Calu3 (cell line): ENCODE results near the gene THSD7B. TPM values are rescaled to one million over a fixed set of nuclear protein-coding genes. Genes with fewer than 3 reads are reported as not detected.
A peak's percentile ranks its signal among the peaks of the same experiment; 100 is the strongest.

Source experiments
- BruUV-seq: library from RNA; stranded (reverse); fragments of 400-500 nt; replicated peaks from 2 replicates; lab custom pipeline; 2021; lab: Mats Ljungman, UMichigan
- CTCF ChIA-PET: fragments of 300-600 bp; sonication (Branson Sonifier 250); formaldehyde crosslinking; loops from one replicate; lab custom pipeline; 2022; ENCODE audit warnings: antibody characterized with exemption; lab: Charles Lee
- DNase-seq: peaks from one replicate; pipeline ENCODE4 v3.0.0; 2022
- H3K27ac Mint-ChIP-seq: one replicate; pipeline ENCODE4 v1.8.0; 2022; ENCODE audit warnings: mixed read lengths; ENCODE audit not compliant: unreplicated experiment
- H3K27me3 Mint-ChIP-seq: one replicate; pipeline ENCODE4 v1.8.0; 2022; ENCODE audit warnings: mixed read lengths; ENCODE audit not compliant: unreplicated experiment
- H3K36me3 Mint-ChIP-seq: one replicate; pipeline ENCODE4 v1.8.0; 2022; ENCODE audit warnings: mild to moderate bottlenecking, moderate library complexity, mixed read lengths; ENCODE audit not compliant: insufficient read depth, unreplicated experiment
- H3K4me1 Mint-ChIP-seq: one replicate; pipeline ENCODE4 v1.8.0; 2022; ENCODE audit warnings: mild to moderate bottlenecking, low read depth, mixed read lengths; ENCODE audit not compliant: unreplicated experiment
- H3K4me3 Mint-ChIP-seq: one replicate; pipeline ENCODE4 v1.8.0; 2022; ENCODE audit warnings: mild to moderate bottlenecking, low read depth, moderate library complexity, mixed read lengths; ENCODE audit not compliant: unreplicated experiment
- H3K9me3 Mint-ChIP-seq: one replicate; pipeline ENCODE4 v1.8.0; 2022; ENCODE audit warnings: low read depth, mixed read lengths; ENCODE audit not compliant: unreplicated experiment
- intact Hi-C: fragments of 100-400 bp; cut with micrococcal nuclease; formaldehyde crosslinking; loops from one replicate; pipeline ENCODE4 v1.10.0; 2022; ENCODE audit not compliant: unreplicated experiment
- total RNA-seq: library from RNA; stranded (reverse); gene quantifications from 2 replicates; pipeline ENCODE4 v1.2.3, GENCODE V29; 2022
- TF ChIP-seq, protein P1 (sequence below): fragments of 200-600 bp; IDR thresholded peaks from one replicate; pipeline ENCODE4 v1.8.0; 2022; ENCODE audit warnings: antibody characterized with exemption; ENCODE audit not compliant: unreplicated experiment

Gene THSD7B
- total RNA-seq, 1 experiment from 2014 or later, result not detected

DNA sequence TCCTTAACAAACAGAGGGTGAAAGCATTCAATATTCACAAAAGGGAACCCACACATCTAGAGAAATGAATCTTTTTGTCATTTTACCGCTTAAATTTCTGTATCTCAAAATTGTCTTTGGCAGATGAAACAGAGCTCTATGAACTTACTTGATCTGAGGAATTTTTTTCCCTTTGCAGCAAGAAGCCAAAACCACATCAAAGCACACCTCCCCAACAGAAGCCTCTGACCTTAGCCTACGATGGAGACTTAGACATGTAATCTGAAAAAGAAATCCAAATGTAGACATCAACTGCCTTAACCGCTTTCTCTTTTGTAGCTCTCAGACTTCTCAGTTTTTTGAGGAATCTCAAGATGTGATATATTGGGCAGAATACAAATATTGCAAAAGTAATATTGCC lies 911.0 kb downstream of the THSD7B start:
- Mint-ChIP-seq H3K4me1 (peaks cover 18% of the 10 kb centered on the region), H3K27me3 (no peaks in the 10 kb centered on the region), H3K4me3 (no peak overlapping the region), H3K27ac (no peak overlapping the region), H3K36me3 (no peaks in the 10 kb centered on the region), H3K9me3 (no peaks in the 10 kb centered on the region)
- CTCF ChIA-PET, result no interaction called here
- DNase-seq, result no peak
- no TSS peak for BruUV-seq
- TF ChIP-seq, protein P1, sequence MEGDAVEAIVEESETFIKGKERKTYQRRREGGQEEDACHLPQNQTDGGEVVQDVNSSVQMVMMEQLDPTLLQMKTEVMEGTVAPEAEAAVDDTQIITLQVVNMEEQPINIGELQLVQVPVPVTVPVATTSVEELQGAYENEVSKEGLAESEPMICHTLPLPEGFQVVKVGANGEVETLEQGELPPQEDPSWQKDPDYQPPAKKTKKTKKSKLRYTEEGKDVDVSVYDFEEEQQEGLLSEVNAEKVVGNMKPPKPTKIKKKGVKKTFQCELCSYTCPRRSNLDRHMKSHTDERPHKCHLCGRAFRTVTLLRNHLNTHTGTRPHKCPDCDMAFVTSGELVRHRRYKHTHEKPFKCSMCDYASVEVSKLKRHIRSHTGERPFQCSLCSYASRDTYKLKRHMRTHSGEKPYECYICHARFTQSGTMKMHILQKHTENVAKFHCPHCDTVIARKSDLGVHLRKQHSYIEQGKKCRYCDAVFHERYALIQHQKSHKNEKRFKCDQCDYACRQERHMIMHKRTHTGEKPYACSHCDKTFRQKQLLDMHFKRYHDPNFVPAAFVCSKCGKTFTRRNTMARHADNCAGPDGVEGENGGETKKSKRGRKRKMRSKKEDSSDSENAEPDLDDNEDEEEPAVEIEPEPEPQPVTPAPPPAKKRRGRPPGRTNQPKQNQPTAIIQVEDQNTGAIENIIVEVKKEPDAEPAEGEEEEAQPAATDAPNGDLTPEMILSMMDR, result no peak
- intact Hi-C loops, result loop anchor here (5.0 kb wide), 2 partner anchors 161 to 209 kb away; no protein-coding TSS in a partner anchor

DNA sequence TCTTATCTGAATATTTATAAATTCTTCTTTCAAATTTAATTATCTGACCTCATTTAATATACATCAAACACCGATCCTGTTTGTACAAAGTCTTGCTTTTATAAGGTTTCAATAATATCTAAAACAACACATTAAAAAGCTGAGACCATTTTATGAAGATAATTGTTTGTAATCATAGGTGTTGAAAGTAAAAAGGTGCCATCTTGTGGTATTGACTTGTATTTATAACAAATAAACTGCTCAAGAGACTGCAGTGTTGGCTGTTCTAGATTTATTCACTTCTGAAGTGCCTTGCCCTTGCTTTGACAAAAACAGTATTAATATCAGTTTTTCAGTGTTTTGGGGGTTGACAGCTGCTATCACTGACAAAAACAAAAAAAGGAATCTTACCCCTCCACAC lies 912.1 kb downstream of the THSD7B start:
- BruUV-seq, result no TSS peak
- Mint-ChIP-seq H3K4me1 (peaks cover 18% of the 10 kb centered on the region), H3K36me3 (no peaks in the 10 kb centered on the region), H3K4me3 (no peak overlapping the region), H3K27ac (no peak overlapping the region), H3K9me3 (no peaks in the 10 kb centered on the region), H3K27me3 (no peaks in the 10 kb centered on the region)
- intact Hi-C loops, result loop anchor here (5.0 kb wide), 2 partner anchors 160 to 210 kb away; no protein-coding TSS in a partner anchor
- CTCF ChIA-PET, result no interaction called here
- DNase-seq, result no peak
- TF ChIP-seq, protein P1, result no peak

DNA sequence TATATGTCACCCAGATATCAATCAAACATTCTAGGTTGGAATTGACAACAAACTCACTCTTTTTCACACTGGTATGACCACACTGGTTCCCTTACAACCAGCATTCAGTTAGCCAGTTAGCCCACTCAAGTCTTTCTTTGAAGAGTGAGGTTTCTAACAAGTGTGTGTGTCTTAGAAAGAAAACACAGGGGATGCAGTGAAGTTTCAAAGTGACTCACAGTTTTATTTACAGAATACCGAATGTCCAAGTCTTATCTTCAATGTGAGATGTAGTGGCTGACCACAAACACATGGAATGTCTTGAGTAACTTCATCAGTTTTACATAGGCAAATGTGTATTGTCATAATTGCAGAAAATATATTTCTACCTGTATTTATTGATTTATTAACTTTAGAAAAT lies 924.2 kb downstream of the THSD7B start:
- Mint-ChIP-seq H3K4me3 (no peak overlapping the region), H3K27ac (no peak overlapping the region), H3K36me3 (no peaks in the 10 kb centered on the region), H3K9me3 (peaks cover 7% of the 10 kb centered on the region), H3K27me3 (no peaks in the 10 kb centered on the region), H3K4me1 (peaks cover 48% of the 10 kb centered on the region)
- BruUV-seq, result no TSS peak
- TF ChIP-seq, protein P1, result no peak
- intact Hi-C loops, result no loop called here
- CTCF ChIA-PET, result no interaction called here
- DNase-seq, result no peak

DNA sequence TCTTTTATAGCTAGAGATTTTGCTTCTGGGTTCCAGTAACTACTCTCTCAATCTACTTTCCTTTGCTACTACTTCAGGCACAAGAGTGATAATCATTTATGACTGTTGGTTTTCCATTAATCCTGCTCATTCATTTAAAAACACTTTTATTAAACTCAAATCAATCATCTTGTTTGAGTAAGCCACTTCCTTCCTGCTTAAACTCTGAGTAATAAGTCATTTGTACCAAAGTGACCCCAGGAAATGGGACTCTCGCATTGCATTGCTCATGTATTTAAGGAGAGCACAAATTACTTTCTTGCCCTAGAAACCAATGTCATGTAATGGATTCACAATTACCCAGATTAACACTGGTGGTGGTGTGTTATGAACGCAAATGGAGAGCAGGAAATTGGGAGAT lies 928.2 kb downstream of the THSD7B start:
- DNase-seq, result peak; percentile 30
- Mint-ChIP-seq H3K4me3 (peak overlapping the region; percentile 42), H3K27me3 (no peaks in the 10 kb centered on the region), H3K36me3 (no peaks in the 10 kb centered on the region), H3K4me1 (peaks cover 41% of the 10 kb centered on the region), H3K9me3 (no peaks in the 10 kb centered on the region), H3K27ac (peak overlapping the region; percentile 83)
- intact Hi-C loops, result loop anchor here (10.0 kb wide), 1 partner anchor 281 kb away; no protein-coding TSS in a partner anchor
- CTCF ChIA-PET, result no interaction called here
- no TSS peak for BruUV-seq
- TF ChIP-seq, protein P1, result no peak
